Measurements from ENCODE around the gene COQ10A. TPM values are rescaled to one million over a fixed set of nuclear protein-coding genes. Genes with fewer than 3 reads are reported as not detected.

Gene COQ10A
- total and polyA plus RNA-seq, 9 of the 15 experiments (the other 6 are each of a cell fraction or from before 2014, with no cell fraction given), result 3.1 to 26.4 (median 12.7) TPM

DNA sequence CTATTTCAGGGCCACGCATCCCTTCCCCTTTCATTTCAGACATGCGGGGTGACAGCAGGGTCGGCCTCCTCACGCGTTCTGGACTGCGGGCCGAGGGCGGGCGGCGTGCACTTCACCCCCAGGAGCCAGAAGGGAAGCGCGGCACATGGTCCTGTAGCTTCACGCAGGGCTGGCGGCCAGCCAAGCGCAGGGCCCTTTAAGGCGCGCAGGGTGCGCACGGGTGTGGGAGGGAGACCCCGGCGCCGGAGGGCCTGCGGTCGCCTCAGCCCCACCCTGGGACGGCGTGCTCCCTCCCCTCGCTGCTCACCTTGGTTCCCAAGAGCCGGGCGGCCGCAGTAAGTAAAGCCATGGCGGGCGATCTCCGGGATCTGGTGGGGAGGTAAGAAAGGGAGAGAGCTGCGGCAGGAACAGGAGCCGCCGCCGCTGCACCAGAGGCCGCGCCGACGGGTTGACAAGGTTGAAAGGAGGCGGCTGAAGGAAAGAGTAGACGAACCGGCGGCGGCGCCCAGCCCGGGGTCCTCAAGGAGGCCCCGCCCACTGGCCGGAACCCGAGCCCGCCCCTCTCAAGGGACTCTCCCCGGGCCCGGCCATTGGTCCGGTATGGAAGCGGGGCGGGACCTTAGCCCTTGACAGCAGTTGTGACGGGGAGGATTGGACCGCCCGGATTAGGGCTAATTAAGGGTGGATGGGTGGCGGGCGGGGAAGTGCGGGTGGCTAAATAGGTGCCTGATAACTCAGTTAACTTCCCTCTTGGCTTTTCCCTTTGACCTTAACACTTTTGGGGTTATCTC, 33.3 kb downstream of the COQ10A start, which contains the start of gene CS (continued):
- TF ChIP-seq CBFA2T3 (IDR thresholded peaks at IDR 0.05) (no peak), ZNF589 (CRISPR knock-in tag; IDR thresholded peaks at IDR 0.05; ENCODE audit: low read depth) (no peak), COPS2 (conservative IDR thresholded peaks at IDR 0.05) (no peak), KLF13 (tag; IDR thresholded peaks at IDR 0.05; ENCODE audit: borderline replicate concordance, low read depth) (no peak), TRIM28 (IDR thresholded peaks at IDR 0.05) (no peak), CSDE1 (IDR thresholded peaks at IDR 0.05) (no peak), JUN (IDR thresholded peaks at IDR 0.05; ENCODE audit: borderline replicate concordance, low read depth, low read length) (no peak), JUN (CRISPR knock-in tag; IDR thresholded peaks at IDR 0.05; ENCODE audit: borderline replicate concordance) (peak; percentile 89; the same call in 1 of the 2 replicates), TAF15 (IDR thresholded peaks at IDR 0.05; ENCODE audit: low read depth, low read length) (no peak), DMBX1 (CRISPR knock-in tag; IDR thresholded peaks at IDR 0.05; ENCODE audit: borderline replicate concordance) (no peak), ZKSCAN8 (CRISPR knock-in tag; IDR thresholded peaks at IDR 0.05) (no peak), ILF3 (IDR thresholded peaks at IDR 0.05; ENCODE audit: borderline replicate concordance) (no peak), CHCHD3 (CRISPR knock-in tag; IDR thresholded peaks at IDR 0.05) (no peak)
- TF ChIP-seq, protein P1, sequence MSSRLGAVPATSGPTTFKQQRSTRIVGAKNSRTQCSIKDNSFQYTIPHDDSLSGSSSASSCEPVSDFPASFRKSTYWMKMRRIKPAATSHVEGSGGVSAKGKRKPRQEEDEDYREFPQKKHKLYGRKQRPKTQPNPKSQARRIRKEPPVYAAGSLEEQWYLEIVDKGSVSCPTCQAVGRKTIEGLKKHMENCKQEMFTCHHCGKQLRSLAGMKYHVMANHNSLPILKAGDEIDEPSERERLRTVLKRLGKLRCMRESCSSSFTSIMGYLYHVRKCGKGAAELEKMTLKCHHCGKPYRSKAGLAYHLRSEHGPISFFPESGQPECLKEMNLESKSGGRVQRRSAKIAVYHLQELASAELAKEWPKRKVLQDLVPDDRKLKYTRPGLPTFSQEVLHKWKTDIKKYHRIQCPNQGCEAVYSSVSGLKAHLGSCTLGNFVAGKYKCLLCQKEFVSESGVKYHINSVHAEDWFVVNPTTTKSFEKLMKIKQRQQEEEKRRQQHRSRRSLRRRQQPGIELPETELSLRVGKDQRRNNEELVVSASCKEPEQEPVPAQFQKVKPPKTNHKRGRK (tag; IDR thresholded peaks at IDR 0.05), result no peak
- TF ChIP-seq, protein P2, sequence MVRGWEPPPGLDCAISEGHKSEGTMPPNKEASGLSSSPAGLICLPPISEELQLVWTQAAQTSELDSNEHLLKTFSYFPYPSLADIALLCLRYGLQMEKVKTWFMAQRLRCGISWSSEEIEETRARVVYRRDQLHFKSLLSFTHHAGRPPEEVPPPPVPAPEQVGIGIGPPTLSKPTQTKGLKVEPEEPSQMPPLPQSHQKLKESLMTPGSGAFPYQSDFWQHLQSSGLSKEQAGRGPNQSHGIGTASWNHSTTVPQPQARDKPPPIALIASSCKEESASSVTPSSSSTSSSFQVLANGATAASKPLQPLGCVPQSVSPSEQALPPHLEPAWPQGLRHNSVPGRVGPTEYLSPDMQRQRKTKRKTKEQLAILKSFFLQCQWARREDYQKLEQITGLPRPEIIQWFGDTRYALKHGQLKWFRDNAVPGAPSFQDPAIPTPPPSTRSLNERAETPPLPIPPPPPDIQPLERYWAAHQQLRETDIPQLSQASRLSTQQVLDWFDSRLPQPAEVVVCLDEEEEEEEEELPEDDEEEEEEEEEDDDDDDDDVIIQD (CRISPR knock-in tag; IDR thresholded peaks at IDR 0.05), result no peak
- TF ChIP-seq, protein P3, sequence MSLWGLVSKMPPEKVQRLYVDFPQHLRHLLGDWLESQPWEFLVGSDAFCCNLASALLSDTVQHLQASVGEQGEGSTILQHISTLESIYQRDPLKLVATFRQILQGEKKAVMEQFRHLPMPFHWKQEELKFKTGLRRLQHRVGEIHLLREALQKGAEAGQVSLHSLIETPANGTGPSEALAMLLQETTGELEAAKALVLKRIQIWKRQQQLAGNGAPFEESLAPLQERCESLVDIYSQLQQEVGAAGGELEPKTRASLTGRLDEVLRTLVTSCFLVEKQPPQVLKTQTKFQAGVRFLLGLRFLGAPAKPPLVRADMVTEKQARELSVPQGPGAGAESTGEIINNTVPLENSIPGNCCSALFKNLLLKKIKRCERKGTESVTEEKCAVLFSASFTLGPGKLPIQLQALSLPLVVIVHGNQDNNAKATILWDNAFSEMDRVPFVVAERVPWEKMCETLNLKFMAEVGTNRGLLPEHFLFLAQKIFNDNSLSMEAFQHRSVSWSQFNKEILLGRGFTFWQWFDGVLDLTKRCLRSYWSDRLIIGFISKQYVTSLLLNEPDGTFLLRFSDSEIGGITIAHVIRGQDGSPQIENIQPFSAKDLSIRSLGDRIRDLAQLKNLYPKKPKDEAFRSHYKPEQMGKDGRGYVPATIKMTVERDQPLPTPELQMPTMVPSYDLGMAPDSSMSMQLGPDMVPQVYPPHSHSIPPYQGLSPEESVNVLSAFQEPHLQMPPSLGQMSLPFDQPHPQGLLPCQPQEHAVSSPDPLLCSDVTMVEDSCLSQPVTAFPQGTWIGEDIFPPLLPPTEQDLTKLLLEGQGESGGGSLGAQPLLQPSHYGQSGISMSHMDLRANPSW (CRISPR knock-in tag; IDR thresholded peaks at IDR 0.05), result no peak
- TF ChIP-seq, protein P4, sequence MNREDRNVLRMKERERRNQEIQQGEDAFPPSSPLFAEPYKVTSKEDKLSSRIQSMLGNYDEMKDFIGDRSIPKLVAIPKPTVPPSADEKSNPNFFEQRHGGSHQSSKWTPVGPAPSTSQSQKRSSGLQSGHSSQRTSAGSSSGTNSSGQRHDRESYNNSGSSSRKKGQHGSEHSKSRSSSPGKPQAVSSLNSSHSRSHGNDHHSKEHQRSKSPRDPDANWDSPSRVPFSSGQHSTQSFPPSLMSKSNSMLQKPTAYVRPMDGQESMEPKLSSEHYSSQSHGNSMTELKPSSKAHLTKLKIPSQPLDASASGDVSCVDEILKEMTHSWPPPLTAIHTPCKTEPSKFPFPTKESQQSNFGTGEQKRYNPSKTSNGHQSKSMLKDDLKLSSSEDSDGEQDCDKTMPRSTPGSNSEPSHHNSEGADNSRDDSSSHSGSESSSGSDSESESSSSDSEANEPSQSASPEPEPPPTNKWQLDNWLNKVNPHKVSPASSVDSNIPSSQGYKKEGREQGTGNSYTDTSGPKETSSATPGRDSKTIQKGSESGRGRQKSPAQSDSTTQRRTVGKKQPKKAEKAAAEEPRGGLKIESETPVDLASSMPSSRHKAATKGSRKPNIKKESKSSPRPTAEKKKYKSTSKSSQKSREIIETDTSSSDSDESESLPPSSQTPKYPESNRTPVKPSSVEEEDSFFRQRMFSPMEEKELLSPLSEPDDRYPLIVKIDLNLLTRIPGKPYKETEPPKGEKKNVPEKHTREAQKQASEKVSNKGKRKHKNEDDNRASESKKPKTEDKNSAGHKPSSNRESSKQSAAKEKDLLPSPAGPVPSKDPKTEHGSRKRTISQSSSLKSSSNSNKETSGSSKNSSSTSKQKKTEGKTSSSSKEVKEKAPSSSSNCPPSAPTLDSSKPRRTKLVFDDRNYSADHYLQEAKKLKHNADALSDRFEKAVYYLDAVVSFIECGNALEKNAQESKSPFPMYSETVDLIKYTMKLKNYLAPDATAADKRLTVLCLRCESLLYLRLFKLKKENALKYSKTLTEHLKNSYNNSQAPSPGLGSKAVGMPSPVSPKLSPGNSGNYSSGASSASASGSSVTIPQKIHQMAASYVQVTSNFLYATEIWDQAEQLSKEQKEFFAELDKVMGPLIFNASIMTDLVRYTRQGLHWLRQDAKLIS (CRISPR knock-in tag; IDR thresholded peaks at IDR 0.05), result no peak

Measured in K562 (cell line).